Epithelial cell of proximal tubule (primary cell): ENCODE data around the gene PDGFD. TPM values are rescaled to one million over a fixed set of nuclear protein-coding genes. Genes with fewer than 3 reads are reported as not detected.
A peak's percentile ranks its signal among the peaks of the same experiment; 100 is the strongest.

Experiments used
- DNase-seq: peaks from one replicate; pipeline ENCODE4 v3.0.0-alpha.2; 2011; ENCODE audit warnings: low read depth
- H3K4me3 ChIP-seq: 2 replicates; pipeline ENCODE4 v1.5.1; 2011; ENCODE audit warnings: low read depth, mild to moderate bottlenecking, low read length
- CTCF ChIP-seq: conservative IDR thresholded peaks from 2 replicates; pipeline ENCODE4 v1.5.1; 2012; ENCODE audit warnings: low read depth, mild to moderate bottlenecking, low read length
- total RNA-seq: library from RNA; depleted of rRNA; stranded (reverse); fragments of >200 nt; gene quantifications from 2 replicates; pipeline ENCODE4 v1.2.3, GENCODE V29; 2015

Gene PDGFD
- total RNA-seq, 1 donor from 2014 or later: 3.4 TPM

GRCh38 chr11:104036588-104036987, 127.4 kb downstream of the PDGFD start, which contains the start of gene DDI1:
DDI1 (plus strand) TSS chr11:104036640; CDS start chr11:104036823, 183 bp downstream.
- TF ChIP-seq CTCF: no peak
- DNase-seq: no peak
- no peak within 1 kb of the TSS for H3K4me3 ChIP-seq

GRCh38 chr11:104033561-104033960, 130.4 kb downstream of the PDGFD start:
- H3K4me3 ChIP-seq: no peak overlapping the region
- DNase-seq: peak; percentile 7
- no peak for TF ChIP-seq CTCF

GRCh38 chr11:104033134-104033533, 130.8 kb downstream of the PDGFD start:
- peak; percentile 70 for DNase-seq
- no peak overlapping the region for H3K4me3 ChIP-seq
- no peak for TF ChIP-seq CTCF

GRCh38 chr11:104028476-104029263, 135.3 kb downstream of the PDGFD start:
- DNase-seq: no peak
- no peak overlapping the region for H3K4me3 ChIP-seq
- no peak for TF ChIP-seq CTCF

GRCh38 chr11:104024572-104024971, 139.4 kb downstream of the PDGFD start:
- DNase-seq: no peak

GRCh38 chr11:104015649-104016415, 148.1 kb downstream of the PDGFD start:
- no peak for DNase-seq
- no peak overlapping the region for H3K4me3 ChIP-seq
- no peak for TF ChIP-seq CTCF

More at GRCh38 chr11:104024572-104024971, 139.4 kb downstream of the PDGFD start:
- H3K4me3 ChIP-seq: no peak overlapping the region
- no peak for TF ChIP-seq CTCF
